ENCODE data around the gene SOWAHC.
"Not testable (repeated sequence)": the region's sequence is repeated elsewhere in the genome, so short reads cannot be mapped to it uniquely, and the experiment has no call there.

The SOWAHC gene

GRCh38 chr2:109615637-109616144, 1.5 kb downstream of the SOWAHC start:
- no peak for DNase-seq

DNA sequence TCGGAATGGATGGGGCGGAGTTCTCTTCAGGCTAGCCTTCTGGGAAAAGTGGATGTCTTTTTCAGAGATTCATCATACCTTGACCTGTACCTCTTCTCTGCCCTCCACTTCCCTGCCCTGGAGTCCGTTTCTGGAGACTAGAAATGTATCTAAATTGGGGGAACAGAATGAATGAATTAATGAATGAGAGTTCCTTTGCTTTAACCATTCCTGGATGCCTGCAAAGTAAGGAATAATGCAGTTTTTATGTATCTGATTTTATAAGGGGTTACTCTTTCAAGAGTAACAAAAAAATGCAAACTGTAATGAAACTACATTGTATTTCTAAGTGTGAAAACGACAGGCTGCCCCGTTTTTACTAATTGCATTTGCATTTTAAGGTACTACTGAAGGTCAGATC, 2.0 kb downstream of the SOWAHC start:
- no peak for DNase-seq

DNA sequence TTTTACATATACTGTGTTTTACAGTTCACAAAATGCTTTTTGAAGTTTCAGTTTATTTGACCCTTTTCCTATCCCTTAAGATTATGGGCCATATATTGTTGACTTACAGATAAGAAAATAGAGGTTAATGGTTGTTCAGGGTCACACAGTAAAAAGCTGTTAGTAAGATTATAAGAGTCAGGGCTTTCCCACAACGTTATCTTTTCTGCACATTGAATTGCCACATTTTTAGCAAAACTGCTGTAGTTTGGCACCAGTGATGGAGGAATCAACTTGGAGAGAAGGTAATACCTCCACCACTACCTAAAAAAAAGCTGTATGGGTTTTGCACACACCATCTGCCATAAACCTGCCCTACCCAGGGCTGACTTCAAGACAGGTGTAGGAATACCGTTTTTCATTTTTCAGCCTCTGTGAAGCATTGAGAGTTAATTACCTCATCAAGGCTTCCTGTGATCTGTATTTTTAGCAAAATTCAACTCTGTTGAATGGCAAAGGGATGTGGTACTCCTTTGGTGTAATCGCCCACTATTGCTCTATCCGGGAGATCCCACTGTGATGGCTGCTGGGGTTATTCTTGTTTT, 5.0 kb downstream of the SOWAHC start:
- no peak for DNase-seq

DNA sequence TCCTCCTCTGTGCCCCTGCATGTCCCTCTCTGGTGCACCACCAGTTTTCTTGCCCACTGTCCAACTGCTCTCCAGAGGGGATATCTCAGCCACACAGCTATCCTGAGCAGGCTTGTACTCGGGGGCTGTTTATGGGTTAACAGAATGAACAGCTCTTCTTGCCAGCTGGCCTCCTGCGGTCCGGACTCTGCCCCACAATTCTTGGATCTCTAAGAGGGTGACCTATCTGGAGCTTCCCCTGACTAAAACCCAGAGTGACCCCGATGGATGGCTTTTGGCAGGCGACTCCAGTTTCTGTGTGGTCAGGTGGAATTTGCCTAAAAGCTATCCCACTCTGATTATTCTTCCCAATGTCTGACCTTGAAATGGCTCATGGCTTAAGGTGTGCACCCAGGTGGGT, 9.1 kb downstream of the SOWAHC start:
- DNase-seq, result no peak

- DNase-seq, result no peak
These were observed 9.8 kb downstream of the SOWAHC start for GRCh38 chr2:109623923-109624322.

- no peak for DNase-seq
These were observed 10.2 kb downstream of the SOWAHC start for GRCh38 chr2:109624339-109624738.

- not testable (repeated sequence) for DNase-seq
These were observed 14.2 kb downstream of the SOWAHC start for GRCh38 chr2:109628321-109628720.

DNA sequence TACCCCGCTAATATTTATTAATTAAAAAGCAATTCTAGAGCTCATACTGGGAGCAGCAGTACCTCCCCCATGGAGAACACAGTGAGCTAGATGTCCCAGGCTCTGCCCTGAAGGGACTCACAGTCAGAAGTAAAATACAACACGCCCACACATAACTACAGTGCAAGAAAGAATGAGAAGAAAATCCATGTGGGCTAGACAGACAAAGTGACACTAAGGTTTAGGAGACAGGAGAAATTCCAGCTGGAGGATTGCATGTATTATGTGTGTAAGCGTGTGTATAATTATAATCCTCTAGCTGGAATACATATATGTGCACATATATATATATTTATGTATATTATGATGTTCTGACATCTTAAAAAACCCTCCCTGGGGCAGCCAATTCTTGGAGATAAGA, 15.7 kb downstream of the SOWAHC start:
- DNase-seq, result no peak

GRCh38 chr2:109630441-109631430, 16.6 kb downstream of the SOWAHC start:
- DNase-seq, result no peak

DNA sequence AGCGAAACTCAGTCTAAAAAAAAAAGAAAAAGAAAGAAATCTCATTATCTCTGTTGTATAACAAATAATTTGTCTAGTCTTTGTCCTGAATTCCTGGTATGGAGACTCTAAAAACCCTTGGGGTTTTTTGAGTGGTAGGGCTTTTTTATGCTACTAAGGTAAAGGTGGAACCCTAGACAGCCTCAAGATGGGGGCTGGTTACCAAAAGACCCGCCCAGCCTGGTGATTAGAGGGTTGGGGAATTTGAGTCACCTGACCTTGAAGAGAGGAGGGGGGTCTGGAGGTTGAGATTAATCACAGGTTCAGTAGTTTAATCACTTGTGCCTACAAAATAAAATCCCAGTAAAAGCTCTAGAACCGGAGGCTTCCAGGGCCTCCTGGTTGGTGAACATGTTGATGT, 17.6 kb downstream of the SOWAHC start:
- no peak for DNase-seq

GRCh38 chr2:109632158-109632789, 18.1 kb downstream of the SOWAHC start:
- no peak for DNase-seq

GRCh38 chr2:109633284-109633961, 19.3 kb downstream of the SOWAHC start:
- DNase-seq, result no peak

- no peak for DNase-seq
These were observed 21.5 kb downstream of the SOWAHC start for GRCh38 chr2:109635426-109636304.

GRCh38 chr2:109636317-109636716, 22.2 kb downstream of the SOWAHC start:
- DNase-seq, result no peak

GRCh38 chr2:109637749-109638570, 23.8 kb downstream of the SOWAHC start:
- no peak for DNase-seq

GRCh38 chr2:109638795-109639194, 24.6 kb downstream of the SOWAHC start:
- DNase-seq, result no peak

GRCh38 chr2:109640000-109640399, 25.8 kb downstream of the SOWAHC start:
- DNase-seq, result not testable (repeated sequence)

GRCh38 chr2:109644571-109645275, 30.6 kb downstream of the SOWAHC start:
- no peak for DNase-seq

DNA sequence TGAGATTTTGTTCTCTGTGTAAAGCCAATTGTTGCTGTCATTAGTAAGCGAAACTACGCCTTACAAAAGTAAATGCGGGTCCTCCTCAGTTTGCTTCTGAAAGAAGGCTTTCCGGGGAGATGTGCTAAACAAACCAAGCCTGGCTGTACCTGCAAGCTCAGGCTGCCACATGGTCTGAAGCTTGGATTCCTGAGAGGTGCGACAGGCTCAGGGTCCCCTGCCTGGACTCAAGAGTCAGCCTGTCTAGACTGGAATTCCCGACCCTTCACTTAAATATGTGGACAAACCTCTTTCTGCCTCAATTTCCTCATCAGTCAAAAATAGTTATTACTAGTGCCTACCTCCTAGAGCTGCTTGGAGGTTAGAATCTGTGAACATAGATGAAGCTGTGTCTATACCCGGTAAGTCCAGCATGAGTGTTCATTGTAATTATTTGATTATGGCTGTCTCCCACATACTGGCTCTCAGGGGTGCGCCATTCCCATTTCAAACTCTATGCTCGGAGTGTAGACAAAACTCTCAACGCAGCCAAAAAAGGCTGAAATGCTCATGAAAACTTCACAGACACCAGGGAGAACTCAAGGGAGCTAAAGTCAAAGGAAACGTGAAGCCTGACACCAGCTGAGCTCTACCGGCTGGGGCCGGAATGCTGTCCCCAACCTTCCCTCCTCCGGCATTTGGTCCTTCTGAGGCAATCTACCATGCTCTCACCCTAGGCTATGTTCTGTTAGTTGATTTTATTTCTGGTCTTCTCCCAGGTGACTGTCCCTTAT, 31.4 kb downstream of the SOWAHC start:
- DNase-seq, result no peak

DNA sequence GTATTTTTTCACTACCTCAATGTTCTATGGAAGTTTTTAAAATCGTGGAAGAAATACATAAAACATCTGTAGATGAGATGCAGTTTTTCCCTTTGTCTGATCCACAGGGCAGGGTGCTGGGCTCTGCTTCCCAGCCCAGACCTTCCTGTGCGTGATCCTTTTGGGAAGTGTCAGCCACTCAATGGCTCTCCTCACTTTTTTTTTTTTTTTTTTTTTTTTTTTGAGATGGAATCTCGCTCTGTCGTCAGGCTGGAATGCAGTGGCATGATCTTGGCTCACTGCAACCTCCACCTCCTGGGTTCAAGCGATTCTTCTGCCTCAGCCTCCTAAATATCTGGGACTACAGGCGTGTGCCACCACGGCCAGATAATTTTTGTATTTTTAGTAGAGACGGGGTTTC, 32.8 kb downstream of the SOWAHC start:
- DNase-seq, result no peak
